GM19452 (cell line): ENCODE data around the gene SIK1.

Experiments used
- ATAC-seq: cut with Tn5 transposase; IDR thresholded peaks from one replicate; pipeline ENCODE4 v1.9.1; 2021; ENCODE audit not compliant: unreplicated experiment

SIK1 gene

DNA sequence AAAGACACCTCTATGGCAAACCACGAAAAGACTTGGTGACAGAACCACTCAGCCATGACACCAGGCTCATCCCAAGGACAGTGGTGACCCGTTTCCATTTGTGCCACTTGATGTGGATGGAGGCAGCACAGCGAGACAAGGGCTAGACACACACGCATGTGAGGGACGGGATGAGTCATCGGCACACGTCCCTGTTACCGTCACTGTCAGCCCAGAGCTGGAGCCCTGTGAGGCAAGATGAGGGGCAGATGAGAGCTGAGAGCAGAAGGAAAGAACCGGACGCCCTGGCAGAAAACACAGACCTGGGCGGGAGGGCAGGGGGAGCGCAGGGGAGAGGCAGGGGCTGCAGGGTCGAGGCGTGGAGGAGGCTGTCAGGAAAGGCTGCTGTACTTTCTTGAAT, 57.8 kb downstream of the SIK1 start:
- ATAC-seq, result peak; percentile 58

DNA sequence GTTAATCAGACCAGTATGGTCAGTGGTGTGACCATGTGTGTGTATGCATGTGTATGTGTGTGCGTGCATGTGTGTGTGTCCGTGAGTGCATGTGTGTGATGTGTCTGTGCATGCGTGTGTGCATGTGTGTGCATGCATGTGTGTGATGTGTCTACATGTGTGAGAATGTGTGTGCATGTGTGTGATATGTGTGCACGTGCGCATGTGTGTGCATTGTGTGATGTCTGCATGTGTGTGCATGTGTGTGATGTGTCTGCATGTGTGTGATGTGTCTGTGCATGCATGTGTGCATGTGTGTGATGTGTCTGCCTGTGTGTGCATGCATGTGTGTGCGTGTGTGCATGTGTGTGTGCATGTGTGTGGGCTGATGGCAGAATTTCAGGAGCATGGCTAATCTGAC, 58.2 kb downstream of the SIK1 start:
- no peak for ATAC-seq

DNA sequence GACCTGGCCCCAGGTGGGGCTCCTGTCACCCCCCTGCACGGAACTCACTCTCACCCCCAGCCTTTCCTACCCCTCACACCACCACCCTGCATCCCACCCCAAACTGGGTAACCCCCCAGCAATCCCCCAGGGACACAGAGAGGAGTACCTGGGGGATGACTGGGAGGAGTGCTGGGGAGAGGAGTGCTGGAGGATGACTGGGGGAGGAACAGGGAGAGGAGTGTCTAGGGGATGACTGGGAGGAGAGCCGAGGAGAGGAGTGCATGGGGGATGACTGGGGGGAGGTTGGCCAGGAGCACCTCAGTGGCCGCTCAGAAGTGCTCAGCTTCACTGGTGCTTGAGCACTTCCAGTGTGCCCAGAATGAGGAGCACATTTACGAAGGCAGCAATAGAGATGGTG, 59.1 kb downstream of the SIK1 start:
- ATAC-seq, result no peak

DNA sequence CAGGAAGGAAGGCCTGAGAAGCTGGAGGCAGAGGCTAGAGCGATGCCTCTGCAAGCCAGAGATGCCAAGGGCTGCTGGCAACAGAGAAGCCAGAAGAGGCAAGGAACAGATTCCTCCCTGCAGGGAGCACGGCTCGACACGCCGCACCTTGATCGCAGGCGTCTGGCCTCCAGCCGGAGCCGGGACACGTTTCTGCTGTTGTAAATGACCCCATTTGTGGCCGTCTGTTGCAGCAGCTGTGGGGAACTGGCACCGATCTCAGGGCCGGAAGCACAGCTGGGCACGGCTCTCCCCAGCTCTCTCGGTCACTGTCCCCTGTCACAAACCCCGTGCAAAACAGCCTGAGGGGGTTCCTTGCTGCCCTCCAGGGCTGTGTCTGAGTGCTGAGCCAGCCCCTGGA, 59.6 kb downstream of the SIK1 start:
- no peak for ATAC-seq

DNA sequence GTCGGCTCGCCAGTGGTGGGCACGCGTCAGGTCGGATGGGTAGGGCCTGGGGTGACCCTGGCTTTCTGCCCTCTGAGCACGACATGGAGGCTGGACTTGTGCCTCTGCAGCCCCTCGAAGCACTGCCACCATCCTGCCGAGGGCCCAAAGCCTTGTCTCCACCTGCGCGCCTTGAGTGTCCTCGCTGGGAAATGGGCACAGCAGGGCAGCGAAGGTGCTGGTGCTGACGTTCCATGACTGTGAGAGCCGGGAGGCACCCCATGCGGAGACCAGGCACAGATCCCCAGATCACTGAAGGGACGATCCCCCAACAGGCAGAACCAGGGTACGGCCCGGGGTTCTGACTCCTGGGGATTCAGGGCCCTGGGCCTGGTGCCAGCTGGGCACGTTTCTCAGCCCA, 60.3 kb downstream of the SIK1 start:
- no peak for ATAC-seq

DNA sequence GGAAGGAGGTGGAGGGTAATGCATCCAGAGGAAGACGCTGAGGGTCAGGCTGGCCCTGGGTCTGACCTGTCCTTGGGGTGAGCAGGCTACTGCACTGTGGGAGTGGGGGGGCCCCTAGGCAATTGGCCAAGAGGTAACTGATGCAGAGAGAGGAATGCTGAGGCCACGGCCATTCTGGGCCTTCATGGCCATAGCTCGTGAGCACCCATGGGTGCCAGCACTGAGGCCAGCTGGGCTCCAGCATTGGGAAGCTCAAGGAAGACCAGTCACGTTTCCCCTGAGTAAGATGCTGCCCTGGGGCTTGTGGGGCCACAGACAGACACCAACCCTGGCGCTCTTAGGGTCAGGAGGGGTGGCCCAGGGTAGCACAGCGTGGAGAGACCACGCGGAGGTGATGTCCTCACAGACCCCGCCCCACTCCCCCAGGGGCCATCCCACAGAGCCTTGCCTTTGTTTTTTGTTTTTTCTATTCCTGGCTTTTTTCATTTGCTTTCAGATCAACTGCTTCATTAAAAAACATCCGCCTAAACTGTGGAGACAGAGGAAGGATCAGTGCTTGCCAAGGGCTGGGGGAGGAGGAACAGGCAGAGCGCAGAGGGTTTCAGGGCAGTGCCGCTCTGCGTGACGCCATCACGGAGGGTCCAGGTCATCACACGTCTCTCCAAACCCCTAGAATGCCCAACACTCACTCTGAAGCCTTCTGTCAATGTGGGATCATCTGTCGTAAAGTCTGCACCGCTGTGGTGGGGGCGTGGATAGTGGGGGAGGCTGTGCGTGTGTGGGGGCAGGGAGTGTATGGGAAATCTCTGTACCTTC, 61.1 kb downstream of the SIK1 start:
- no peak for ATAC-seq

DNA sequence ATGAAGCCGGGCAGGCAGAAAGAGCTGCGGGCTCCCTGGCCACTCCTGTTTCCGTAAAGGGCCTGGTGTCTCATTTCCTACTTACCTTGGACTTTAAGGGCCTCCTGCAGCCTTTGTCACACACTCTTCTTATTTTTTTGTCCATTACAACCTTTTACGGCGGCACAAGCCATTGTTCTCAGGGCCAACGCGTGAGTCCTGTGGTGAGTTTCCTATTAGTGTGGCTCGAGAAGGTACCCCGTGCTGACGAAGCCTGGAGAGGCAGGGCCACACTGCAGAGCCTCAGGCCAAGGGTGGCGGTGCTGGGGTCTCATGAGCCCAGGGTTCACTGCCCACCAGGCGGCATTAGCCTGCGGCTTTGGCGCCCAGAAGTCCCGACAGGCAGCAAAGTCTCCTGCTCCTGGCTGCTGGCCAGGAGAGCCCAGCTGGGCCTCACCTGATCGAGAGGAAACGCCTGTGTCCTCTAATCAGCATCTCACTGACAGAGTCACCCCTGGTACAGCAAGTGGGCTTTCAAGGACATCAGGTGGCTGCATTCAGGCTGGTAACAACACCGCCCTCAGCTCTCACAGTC, 62.0 kb downstream of the SIK1 start:
- ATAC-seq, result no peak
